ENCODE data around the gene CTXN1.

The CTXN1 gene

DNA sequence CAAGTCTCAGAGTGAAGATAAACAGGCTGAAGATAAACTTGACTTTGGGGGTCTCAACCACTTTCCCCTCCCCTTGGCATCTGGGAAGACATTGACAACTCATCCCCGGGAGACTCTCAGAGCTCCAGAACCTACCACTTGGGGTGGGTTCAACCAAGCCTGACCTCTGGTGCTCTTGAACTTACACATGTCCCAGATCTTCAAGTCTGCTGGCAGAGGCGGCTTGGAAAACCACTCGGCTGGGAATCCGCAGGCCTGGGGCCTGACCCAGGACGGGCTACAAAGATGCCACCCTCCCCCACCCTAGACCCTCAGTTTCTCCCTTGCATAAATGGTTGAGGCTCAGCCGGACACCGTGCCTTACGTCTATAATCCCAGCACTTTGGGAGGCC lies 37.1 kb downstream of the CTXN1 start:
- Histone ChIP-seq H3K27me3 (peaks cover 4% of the 10 kb centered on the region; the same call in 1 of the 2 replicates), H3K4me3 (ENCODE audit: low read depth, low read length) (no peak overlapping the region), H3K9me3 (no peaks in the 10 kb centered on the region), H3K36me3 (no peaks in the 10 kb centered on the region), H3K4me1 (no peaks in the 10 kb centered on the region)
- DNase-seq = no peak
- TF ChIP-seq CTCF (IDR thresholded peaks at IDR 0.05; ENCODE audit: low read depth, low read length) = no peak

DNA sequence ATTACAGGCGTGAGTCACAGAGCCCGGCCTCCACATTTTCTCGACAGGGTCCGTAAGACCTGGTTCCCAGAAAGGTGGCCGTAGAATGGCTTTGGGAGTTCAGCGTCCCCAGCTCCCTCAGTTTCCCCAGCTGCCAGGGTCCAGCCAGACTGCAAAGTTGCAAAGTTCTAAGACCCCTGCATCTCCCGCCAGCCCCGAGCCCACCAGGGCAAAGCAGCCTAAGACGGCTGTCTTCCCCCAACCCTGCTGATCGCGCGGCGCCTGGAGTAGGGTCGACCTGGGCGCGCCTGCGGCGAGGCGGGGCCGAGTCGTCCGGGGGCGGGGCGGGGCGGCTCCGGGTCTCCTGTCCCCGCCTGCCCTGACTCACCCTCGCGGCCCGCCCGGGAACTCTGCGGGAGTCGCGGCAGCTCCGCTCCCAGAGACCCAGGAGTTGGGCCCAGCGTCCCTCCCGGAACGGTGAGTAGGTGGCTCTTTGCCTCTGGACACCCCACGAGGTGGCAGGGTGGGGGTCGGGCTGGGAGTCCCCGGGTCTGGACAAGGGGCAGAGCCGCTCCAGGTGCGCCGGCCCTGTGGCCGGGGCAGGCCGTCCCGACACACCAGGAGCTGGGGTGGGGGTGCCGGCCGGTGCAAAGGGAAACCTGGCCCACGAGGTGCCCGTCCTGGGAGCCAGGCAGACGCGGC lies 37.6 kb downstream of the CTXN1 start, which contains the start of gene LRRC8E:
TSS of gene LRRC8E (plus strand) at position 366 of the 681 bp plus-strand sequence. CDS start 7,094 bp downstream, outside the sequence.
- DNase-seq = peak; percentile 78
- Histone ChIP-seq H3K4me3 (ENCODE audit: low read depth, low read length) (peak within 1 kb of the TSS; percentile 20; the same call in 1 of the 2 replicates), H3K4me1 (no peaks in the 10 kb centered on the region), H3K27me3 (peaks cover 4% of the 10 kb centered on the region; the same call in 1 of the 2 replicates), H3K9me3 (no peaks in the 10 kb centered on the region), H3K36me3 (no peaks in the 10 kb centered on the region)
- TF ChIP-seq CTCF (IDR thresholded peaks at IDR 0.05; ENCODE audit: low read depth, low read length) = no peak

- Histone ChIP-seq H3K27me3 (peaks cover 4% of the 10 kb centered on the region; the same call in 1 of the 2 replicates), H3K4me3 (ENCODE audit: low read depth, low read length) (no peak overlapping the region), H3K9me3 (no peaks in the 10 kb centered on the region), H3K4me1 (no peaks in the 10 kb centered on the region), H3K36me3 (no peaks in the 10 kb centered on the region)
- no peak for DNase-seq
- TF ChIP-seq CTCF (IDR thresholded peaks at IDR 0.05; ENCODE audit: low read depth, low read length) = no peak
Observed at GRCh38 chr19:7887408-7888144, 38.4 kb downstream of the CTXN1 start.

DNA sequence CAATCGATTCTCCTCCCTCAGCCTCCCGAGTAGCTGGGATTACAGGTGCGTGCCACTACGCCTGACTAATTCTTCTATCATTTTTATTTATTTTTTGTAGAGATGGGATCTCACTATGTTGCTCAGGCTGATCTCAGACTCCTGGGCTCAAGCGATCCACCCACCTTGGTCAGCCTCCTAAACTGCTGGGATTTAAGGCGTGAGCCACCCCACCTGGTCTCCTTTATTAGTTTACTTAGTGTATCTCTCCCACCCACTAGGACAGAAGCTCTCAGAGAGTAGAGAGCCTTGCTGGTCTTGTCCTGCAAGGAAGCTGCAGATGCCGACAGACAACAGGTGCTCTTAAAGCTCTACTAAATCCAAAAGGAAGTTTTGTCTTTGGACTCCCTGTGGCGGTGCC lies 40.1 kb downstream of the CTXN1 start:
- no peaks in the 10 kb centered on the region for H3K9me3 ChIP-seq
- TF ChIP-seq CTCF (IDR thresholded peaks at IDR 0.05; ENCODE audit: low read depth, low read length) = no peak
- H3K36me3 ChIP-seq = no peaks in the 10 kb centered on the region
- no peaks in the 10 kb centered on the region for H3K4me1 ChIP-seq
- H3K4me3 ChIP-seq (ENCODE audit: low read depth, low read length) = no peak overlapping the region
- no peak for DNase-seq
- peaks cover 4% of the 10 kb centered on the region; the same call in 1 of the 2 replicates for H3K27me3 ChIP-seq

DNA sequence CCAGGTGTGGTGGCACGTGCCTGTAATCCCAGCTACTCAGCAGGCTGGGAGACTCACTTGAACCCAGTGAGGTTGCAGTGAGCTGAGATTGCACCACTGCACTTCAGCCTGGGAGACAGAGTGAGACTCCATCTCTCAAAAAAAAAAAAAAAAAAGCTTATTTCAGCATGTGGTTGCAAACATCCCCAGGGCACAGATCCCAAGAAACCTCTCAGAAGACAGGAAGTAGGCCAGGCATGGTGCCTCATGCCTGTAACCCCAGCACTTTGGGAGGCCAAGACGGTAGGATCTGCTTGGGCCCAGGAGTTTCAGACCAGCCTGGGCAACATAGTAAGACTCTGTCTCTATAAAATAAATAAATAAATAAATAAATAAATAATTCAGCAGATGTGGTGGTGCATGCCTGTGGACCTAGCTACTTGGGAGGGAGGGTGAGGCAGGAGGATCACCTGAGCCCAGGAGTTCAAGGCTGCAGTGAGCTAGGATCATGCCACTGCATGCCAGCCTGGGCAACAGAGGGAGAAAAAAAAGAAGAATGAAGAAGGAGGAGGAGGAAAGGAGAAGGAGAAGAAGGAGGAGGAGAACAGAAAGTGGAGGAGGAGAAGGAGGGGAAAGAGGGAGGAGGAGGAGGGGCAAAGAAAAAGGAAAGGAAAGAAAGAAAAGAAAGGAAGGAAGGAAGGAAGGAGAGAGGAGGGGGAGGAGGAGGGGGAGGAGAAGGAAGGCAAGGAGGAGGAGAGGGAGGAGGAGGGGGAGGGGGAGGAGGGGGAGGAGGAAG lies 42.0 kb downstream of the CTXN1 start:
- no peaks in the 10 kb centered on the region for H3K4me1 ChIP-seq
- H3K36me3 ChIP-seq = no peaks in the 10 kb centered on the region
- DNase-seq = no peak
- H3K27me3 ChIP-seq = peaks cover 4% of the 10 kb centered on the region; the same call in 1 of the 2 replicates
- TF ChIP-seq CTCF (IDR thresholded peaks at IDR 0.05; ENCODE audit: low read depth, low read length) = no peak
- no peaks in the 10 kb centered on the region for H3K9me3 ChIP-seq
- H3K4me3 ChIP-seq (ENCODE audit: low read depth, low read length) = no peak overlapping the region
